MM.1S (cell line): Measurements from ENCODE around the gene DDX20.

ENCODE experiments used
- CTCF ChIP-seq: fragments of 300-600 bp; sonication (generic); IDR thresholded peaks from 2 replicates; pipeline ENCODE4 v1.5.1; 2016; ENCODE audit warnings: antibody characterized with exemption, low read length, mixed read lengths
- EZH2 ChIP-seq: fragments of 300-600 bp; sonication (generic); optimal IDR thresholded peaks from 2 replicates; pipeline ENCODE3; 2017; ENCODE audit warnings: low read depth, mild to moderate bottlenecking, antibody characterized with exemption, low read length, mixed read lengths
- EZH2phosphoT487 ChIP-seq: fragments of 300-600 bp; sonication (generic); IDR thresholded peaks from 2 replicates; pipeline ENCODE4 v1.6.1; 2018; ENCODE audit warnings: antibody characterized with exemption, low read length

DNA sequence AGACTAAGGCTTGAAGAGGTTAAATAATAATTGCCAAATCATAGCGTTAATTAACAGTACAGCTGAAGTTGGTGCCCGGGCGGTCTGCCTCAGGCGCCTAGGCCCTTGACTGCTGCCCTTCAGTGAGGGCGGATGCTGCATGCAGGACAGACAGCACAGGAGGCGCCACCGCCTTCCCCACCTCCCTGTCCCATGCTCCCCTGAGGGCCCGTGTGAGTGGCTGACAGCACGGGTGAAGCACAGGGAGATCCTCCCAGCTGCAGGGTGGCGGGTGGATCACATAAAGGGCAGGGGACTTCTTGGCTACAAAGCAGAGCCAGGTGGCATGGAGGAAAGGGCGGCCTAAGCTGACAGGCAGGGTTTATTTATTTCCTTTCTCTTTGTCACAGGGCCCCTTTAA is 49.1 kb downstream of the DDX20 start:
- TF ChIP-seq CTCF = no peak
- TF ChIP-seq EZH2 = no peak
- TF ChIP-seq EZH2phosphoT487 = no peak
